Gastroesophageal sphincter (tissue), 3 donors: ENCODE data around the gene ASAP2.

Experiments used
- CTCF ChIP-seq, 4 experiments: fragments of 200-600 bp in 2 of 4; fragments of 450-650 bp in 2 of 4; sonication (generic) in 1 of 4; IDR thresholded peaks; one replicate each; pipeline ENCODE4 v1.5.1; 2017 to 2019; ENCODE audit warnings: antibody characterized with exemption in 4 of 4, mild to moderate bottlenecking in 2 of 4, moderate library complexity in 2 of 4
- POLR2A ChIP-seq, 2 donors: fragments of 450-650 bp; IDR thresholded peaks; one replicate each; pipeline ENCODE4 v1.6.1; 2017; ENCODE audit warnings: antibody characterized with exemption in 2 of 2, mild to moderate bottlenecking in 2 of 2, moderate library complexity in 1 of 2

DNA sequence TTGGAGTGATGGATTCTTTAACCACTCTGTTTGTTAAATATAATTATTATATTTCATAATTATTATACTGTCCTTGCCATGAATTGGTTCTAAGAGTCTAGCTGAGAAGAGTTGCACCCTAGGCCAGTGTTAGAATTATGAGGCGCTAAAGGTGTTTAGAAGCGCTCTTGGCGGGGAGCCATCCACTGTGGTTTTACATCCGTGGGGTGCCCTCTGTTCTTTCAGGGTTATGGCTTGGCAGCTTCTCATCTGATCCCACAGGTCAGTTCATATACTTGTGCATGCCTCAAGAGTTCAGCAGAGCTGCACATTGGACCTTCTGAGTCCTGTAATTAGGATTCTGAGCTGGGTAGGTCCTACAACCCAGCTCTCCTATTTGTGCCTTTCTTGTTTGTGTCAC, 9.1 kb downstream of the ASAP2 start:
- TF ChIP-seq POLR2A (IDR thresholded peaks at IDR 0.05) = no peak
- TF ChIP-seq CTCF (IDR thresholded peaks at IDR 0.05) = no peak
